Measurements from ENCODE around the gene USP44. TPM values are rescaled to one million over a fixed set of nuclear protein-coding genes. Genes with fewer than 3 reads are reported as not detected.

USP44 gene
- total and polyA plus RNA-seq, 2 of the 13 experiments (the other 11 are each of a cell fraction or from before 2014, with no cell fraction given): 0.05 to 0.07 TPM

GRCh38 chr12:95547522-95548055, 3.7 kb downstream of the USP44 start:
- no peak overlapping the region for H3K9ac ChIP-seq (ENCODE audit: insufficient read depth, low read depth, low read length)
- H3K36me3 ChIP-seq (replicated peaks in 1 of 2; ENCODE audit: control insufficient read depth in 1 of 2, insufficient read depth in 2 of 2, low read length in 2 of 2): no peaks in the 10 kb centered on the region
- WGBS (ENCODE audit: low lambda C conversion rate): 69% methylated on average over 9 of the region's 9 CpGs
- DNase-seq (ENCODE audit: low spot score) (no peak), FAIRE-seq (no peak), ATAC-seq (no peak)
- BruUV-seq (replicated peaks): no TSS peak
- no peaks in the 10 kb centered on the region for H4K20me1 ChIP-seq (ENCODE audit: insufficient read depth, low read length)
- H3K9me3 ChIP-seq (ENCODE audit: low read length): peaks cover 4% of the 10 kb centered on the region
- POLR2A ChIA-PET: no interaction called here
- H3K27me3 ChIP-seq (ENCODE audit: control insufficient read depth in 1 of 2, insufficient read depth in 2 of 2, low read length in 2 of 2): peaks cover 0 to 35% of the 10 kb centered on the region in 2 experiments; a peak in 2 of 5 replicates
- H3K4me2 ChIP-seq (ENCODE audit: low read depth, low read length): no peak overlapping the region
- in situ Hi-C loops (cut with HindIII; ENCODE audit: extremely low pct_ligation_motif_present, low pct_unique_long_range_greater_than_20kb): loop anchor here (25.0 kb wide), 1 partner anchor 435 kb away; no protein-coding TSS in a partner anchor
- no peaks in the 10 kb centered on the region for H3K4me1 ChIP-seq (ENCODE audit: insufficient read depth, low read length)
- CTCF ChIA-PET (ENCODE audit: low intra/inter-chr PET ratio, low total read pairs): no interaction called here
- no peak overlapping the region for H3K4me3 ChIP-seq (replicated peaks in 1 of 3; ENCODE audit: insufficient read depth in 1 of 3, low read depth in 2 of 3, low read length in 3 of 3)
- no peak overlapping the region for H3K27ac ChIP-seq (ENCODE audit: extremely low read length, insufficient read depth, low read length)
- H3K79me2 ChIP-seq (ENCODE audit: insufficient read depth, low read length): no peaks in the 10 kb centered on the region
- intact Hi-C loops (cut with micrococcal nuclease; ENCODE audit: unreplicated experiment): no loop called here
- no peak overlapping the region for H2AFZ ChIP-seq (ENCODE audit: low read length)
- TF ChIP-seq ZNF251 (CRISPR knock-in tag; IDR thresholded peaks at IDR 0.05) (no peak), FOXK2 (IDR thresholded peaks at IDR 0.05) (no peak), EZH2 (conservative IDR thresholded peaks at IDR 0.05; ENCODE audit: low read depth, low read length) (no peak), RBM39 (IDR thresholded peaks at IDR 0.05; ENCODE audit: low read depth, low read length, poor library complexity, severe bottlenecking) (no peak), EED (CRISPR knock-in tag; IDR thresholded peaks at IDR 0.05) (no peak), ZSCAN20 (CRISPR knock-in tag; IDR thresholded peaks at IDR 0.05; ENCODE audit: borderline replicate concordance) (no peak), NR1H2 (CRISPR knock-in tag; IDR thresholded peaks at IDR 0.05; ENCODE audit: borderline replicate concordance, low read depth) (no peak), MXD1 (CRISPR knock-in tag; IDR thresholded peaks at IDR 0.05) (no peak), ZNF142 (CRISPR knock-in tag; IDR thresholded peaks at IDR 0.05) (no peak), NFYB (CRISPR knock-in tag; IDR thresholded peaks at IDR 0.05) (no peak), SSRP1 (CRISPR knock-in tag; IDR thresholded peaks at IDR 0.05) (no peak)

Data from HepG2 (cell line).